H1 (cell line): ENCODE measurements around the gene BZW2.

Source experiments
- POLR2AphosphoS5 ChIP-seq: IDR thresholded peaks from 2 replicates; pipeline ENCODE4 v1.6.1; 2011; ENCODE audit warnings: low read depth, low read length
- RFX5 ChIP-seq: IDR thresholded peaks from 2 replicates; pipeline ENCODE4 v1.6.1; 2011; ENCODE audit warnings: low read depth, low read length, improper control_type of control experiment, borderline replicate concordance
- TAF1 ChIP-seq: IDR thresholded peaks from 2 replicates; pipeline ENCODE4 v1.6.1; 2011; ENCODE audit warnings: mild to moderate bottlenecking, low read depth, low read length

DNA sequence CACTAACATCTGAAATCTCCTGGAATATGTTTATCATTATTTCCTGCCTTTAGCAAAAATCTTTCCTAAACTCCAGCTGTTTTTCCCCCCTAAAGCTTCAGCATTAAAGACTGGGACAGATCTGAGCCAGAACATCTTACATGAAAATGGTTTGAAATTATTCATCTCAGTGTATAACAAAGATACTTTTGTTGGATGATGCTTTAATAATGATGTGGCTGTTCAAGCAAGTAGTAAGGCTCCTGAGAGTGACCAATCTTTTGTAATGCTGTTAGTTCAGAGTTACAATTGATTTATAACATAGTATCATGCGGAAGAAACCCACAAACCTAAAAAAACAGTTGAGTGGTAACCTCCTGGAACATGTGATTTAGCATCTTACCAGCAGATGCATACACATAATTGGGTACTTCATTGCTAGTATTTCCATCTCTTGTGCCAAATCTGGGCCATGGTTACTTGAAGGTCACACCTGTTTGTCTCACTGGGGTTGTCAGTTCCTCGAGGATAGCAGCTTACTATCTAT lies 1.5 kb downstream of the BZW2 start:
- TF ChIP-seq RFX5 (no peak), POLR2AphosphoS5 (no peak), TAF1 (no peak)
